OCI-LY1 (cell line): ENCODE results near the gene OR5B21.

ENCODE experiments used
- EZH2 ChIP-seq: fragments of 200-600 bp; sonication (generic), shearing (Covaris generic); IDR thresholded peaks from 2 replicates; pipeline ENCODE4 v1.8.0; 2017; ENCODE audit warnings: borderline replicate concordance, mixed run types, mild to moderate bottlenecking, antibody characterized with exemption, low read length, moderate library complexity, mixed read lengths
- TF ChIP-seq, protein P1 (sequence below): fragments of 200-600 bp; sonication (generic), shearing (Covaris generic); IDR thresholded peaks from 2 replicates; pipeline ENCODE4 v1.5.1; 2017; ENCODE audit warnings: mild to moderate bottlenecking, antibody characterized with exemption, low read length, moderate library complexity, mixed read lengths

DNA sequence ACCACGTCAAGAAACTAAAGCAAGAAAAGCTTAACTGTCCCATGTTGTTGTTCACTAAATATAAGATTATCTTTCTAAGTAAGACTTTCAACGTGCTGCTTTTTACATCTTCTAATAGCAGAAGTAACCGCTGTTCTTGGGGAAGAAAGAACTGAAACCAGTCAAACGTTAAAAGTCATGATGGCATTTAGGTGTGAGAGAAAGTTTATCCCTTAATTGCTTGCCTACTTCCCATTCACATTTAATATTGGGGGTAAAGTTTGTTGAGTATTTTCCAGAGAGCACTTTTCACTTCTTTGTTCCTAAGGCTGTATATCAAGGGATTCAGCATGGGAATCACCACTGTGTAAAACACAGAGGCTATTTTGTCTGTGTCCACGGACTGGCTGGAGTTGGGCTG lies 970 bp downstream of the OR5B21 start:
- TF ChIP-seq, protein P1, sequence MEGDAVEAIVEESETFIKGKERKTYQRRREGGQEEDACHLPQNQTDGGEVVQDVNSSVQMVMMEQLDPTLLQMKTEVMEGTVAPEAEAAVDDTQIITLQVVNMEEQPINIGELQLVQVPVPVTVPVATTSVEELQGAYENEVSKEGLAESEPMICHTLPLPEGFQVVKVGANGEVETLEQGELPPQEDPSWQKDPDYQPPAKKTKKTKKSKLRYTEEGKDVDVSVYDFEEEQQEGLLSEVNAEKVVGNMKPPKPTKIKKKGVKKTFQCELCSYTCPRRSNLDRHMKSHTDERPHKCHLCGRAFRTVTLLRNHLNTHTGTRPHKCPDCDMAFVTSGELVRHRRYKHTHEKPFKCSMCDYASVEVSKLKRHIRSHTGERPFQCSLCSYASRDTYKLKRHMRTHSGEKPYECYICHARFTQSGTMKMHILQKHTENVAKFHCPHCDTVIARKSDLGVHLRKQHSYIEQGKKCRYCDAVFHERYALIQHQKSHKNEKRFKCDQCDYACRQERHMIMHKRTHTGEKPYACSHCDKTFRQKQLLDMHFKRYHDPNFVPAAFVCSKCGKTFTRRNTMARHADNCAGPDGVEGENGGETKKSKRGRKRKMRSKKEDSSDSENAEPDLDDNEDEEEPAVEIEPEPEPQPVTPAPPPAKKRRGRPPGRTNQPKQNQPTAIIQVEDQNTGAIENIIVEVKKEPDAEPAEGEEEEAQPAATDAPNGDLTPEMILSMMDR = no peak
- no peak for TF ChIP-seq EZH2
